OCI-LY1 (cell line): Measurements from ENCODE around the gene TLCD3B.

Experiments
- H2AFZ ChIP-seq: fragments of 200-600 bp; sonication (generic), shearing (Covaris generic); 2 replicates; pipeline ENCODE4 v1.6.0; 2014; ENCODE audit warnings: antibody characterized with exemption, mild to moderate bottlenecking, low read length
- H3F3A ChIP-seq: fragments of 200-600 bp; sonication (generic), shearing (Covaris generic); 2 replicates; pipeline ENCODE4 v1.6.0; 2014; ENCODE audit warnings: mild to moderate bottlenecking, antibody characterized with exemption, low read length, moderate library complexity; ENCODE audit not compliant: insufficient read depth
- H3K27ac ChIP-seq: fragments of 200-600 bp; sonication (generic); 2 replicates; pipeline ENCODE4 v1.5.1; 2014; ENCODE audit warnings: low read length, mixed run types, mild to moderate bottlenecking, low read depth; ENCODE audit not compliant: poor library complexity, severe bottlenecking
- H3K27me3 ChIP-seq: fragments of 200-600 bp; sonication (generic); 2 replicates; pipeline ENCODE4 v1.6.0; 2014; ENCODE audit warnings: antibody characterized with exemption, mild to moderate bottlenecking, low read length, moderate library complexity; ENCODE audit not compliant: insufficient read depth
- H3K36me3 ChIP-seq: fragments of 200-600 bp; sonication (generic); 2 replicates; pipeline ENCODE4 v1.6.1; 2014; ENCODE audit warnings: mild to moderate bottlenecking, antibody characterized with exemption, low read length, moderate library complexity, mixed read lengths; ENCODE audit not compliant: insufficient read depth
- H3K4me1 ChIP-seq: fragments of 200-600 bp; sonication (generic); 2 replicates; pipeline ENCODE4 v1.5.1; 2014; ENCODE audit warnings: mild to moderate bottlenecking, low read length, moderate library complexity; ENCODE audit not compliant: insufficient read depth, severe bottlenecking
- H3K4me2 ChIP-seq: fragments of 200-600 bp; sonication (generic), shearing (Covaris generic); 2 replicates; pipeline ENCODE4 v1.6.1; 2014; ENCODE audit warnings: low read length
- H3K4me3 ChIP-seq: fragments of 200-600 bp; sonication (generic); 2 replicates; pipeline ENCODE4 v1.5.1; 2014; ENCODE audit warnings: low read length, low read depth, mild to moderate bottlenecking, mixed read lengths; ENCODE audit not compliant: poor library complexity, severe bottlenecking
- H3K79me2 ChIP-seq: fragments of 200-600 bp; shearing (Covaris generic); 2 replicates; pipeline ENCODE4 v1.6.1; 2016; ENCODE audit warnings: mixed run types, low read length, mixed read lengths; ENCODE audit not compliant: insufficient read depth
- H3K9ac ChIP-seq: fragments of 200-600 bp; sonication (generic), shearing (Covaris generic); 2 replicates; pipeline ENCODE4 v1.6.1; 2014; ENCODE audit warnings: mild to moderate bottlenecking, low read length, mixed read lengths
- H3K9me2 ChIP-seq: fragments of 200-600 bp; sonication (generic), shearing (Covaris generic); 2 replicates; pipeline ENCODE4 v1.6.1; 2014; ENCODE audit warnings: low read depth, mild to moderate bottlenecking, low read length, mixed read lengths
- H3K9me3 ChIP-seq: fragments of 200-600 bp; shearing (Covaris generic); 2 replicates; pipeline ENCODE4 v1.6.1; 2014; ENCODE audit warnings: low read length, mixed read lengths
- H4K20me1 ChIP-seq: fragments of 200-600 bp; sonication (generic), shearing (Covaris generic); 2 replicates; pipeline ENCODE4 v1.6.0; 2016; ENCODE audit warnings: mild to moderate bottlenecking, low read length; ENCODE audit not compliant: insufficient read depth
- CTCF ChIP-seq: fragments of 200-600 bp; sonication (generic), shearing (Covaris generic); IDR thresholded peaks from 2 replicates; pipeline ENCODE4 v1.5.1; 2017; ENCODE audit warnings: mild to moderate bottlenecking, antibody characterized with exemption, low read length, moderate library complexity, mixed read lengths
- EZH2 ChIP-seq: fragments of 200-600 bp; sonication (generic), shearing (Covaris generic); IDR thresholded peaks from 2 replicates; pipeline ENCODE4 v1.8.0; 2017; ENCODE audit warnings: borderline replicate concordance, mixed run types, mild to moderate bottlenecking, antibody characterized with exemption, low read length, moderate library complexity, mixed read lengths

TLCD3B gene

GRCh38 chr16:29989111-29989858, 41.8 kb downstream of the TLCD3B start:
- Histone ChIP-seq H4K20me1 (no peaks in the 10 kb centered on the region), H3F3A (no peaks in the 10 kb centered on the region), H3K27ac (no peak overlapping the region), H3K9me3 (no peaks in the 10 kb centered on the region), H3K4me1 (peaks cover 5% of the 10 kb centered on the region), H3K9ac (no peak overlapping the region), H3K36me3 (peaks cover 91% of the 10 kb centered on the region), H3K79me2 (no peaks in the 10 kb centered on the region), H3K4me3 (no peak overlapping the region), H3K27me3 (no peaks in the 10 kb centered on the region), H3K4me2 (no peak overlapping the region), H2AFZ (no peak overlapping the region), H3K9me2 (no peaks in the 10 kb centered on the region)
- no peak for TF ChIP-seq EZH2
- TF ChIP-seq CTCF: no peak

- Histone ChIP-seq H4K20me1 (no peaks in the 10 kb centered on the region), H3K9ac (no peak overlapping the region), H2AFZ (no peak overlapping the region), H3K27ac (no peak overlapping the region), H3K4me1 (no peaks in the 10 kb centered on the region), H3K4me2 (no peak overlapping the region), H3K27me3 (no peaks in the 10 kb centered on the region), H3K79me2 (no peaks in the 10 kb centered on the region), H3K36me3 (peaks cover 93% of the 10 kb centered on the region), H3K9me3 (no peaks in the 10 kb centered on the region), H3F3A (no peaks in the 10 kb centered on the region), H3K4me3 (no peak overlapping the region), H3K9me2 (no peaks in the 10 kb centered on the region)
- TF ChIP-seq CTCF (no peak), EZH2 (no peak)
Observed at GRCh38 chr16:29988346-29989075, 42.6 kb downstream of the TLCD3B start.

- Histone ChIP-seq H3K27me3 (no peaks in the 10 kb centered on the region), H3K79me2 (no peaks in the 10 kb centered on the region), H3K9me2 (no peaks in the 10 kb centered on the region), H2AFZ (no peak overlapping the region), H3K9ac (no peak overlapping the region), H3K9me3 (no peaks in the 10 kb centered on the region), H4K20me1 (no peaks in the 10 kb centered on the region), H3K4me2 (no peak overlapping the region), H3K27ac (no peak overlapping the region), H3K4me1 (no peaks in the 10 kb centered on the region), H3K36me3 (peaks cover 94% of the 10 kb centered on the region), H3F3A (no peaks in the 10 kb centered on the region), H3K4me3 (no peak overlapping the region)
- TF ChIP-seq CTCF (no peak), EZH2 (no peak)
Observed at GRCh38 chr16:29987371-29988085, 43.5 kb downstream of the TLCD3B start.
